ENCODE data around the gene BRPF1.

- TF ChIP-seq POLR2A (IDR thresholded peaks at IDR 0.05): no peak
- no peak for TF ChIP-seq CTCF (IDR thresholded peaks at IDR 0.05 in 8 of 11, conservative IDR thresholded peaks at IDR 0.05 in 3 of 11)
- no peak for TF ChIP-seq POLR2AphosphoS5 (IDR thresholded peaks at IDR 0.05)
Measured at GRCh38 chr3:9778143-9779074, 46.9 kb downstream of the BRPF1 start.

Data from spleen (tissue), 7 donors.